GM12878 (cell line): ENCODE data around the gene PDE6C. TPM values are rescaled to one million over a fixed set of nuclear protein-coding genes. Genes with fewer than 3 reads are reported as not detected.
A peak's percentile ranks its signal among the peaks of the same experiment; 100 is the strongest.

Source experiments
- ATAC-seq: fragments of 200-7000 bp; cut with Tn5 transposase; 3 replicates; pipeline ENCODE4 v1.9.1; 2020; ENCODE audit warnings: mild to moderate bottlenecking, moderate library complexity
- BruUV-seq: library from RNA; stranded (reverse); fragments of 400-500 nt; replicated peaks from 2 replicates; lab custom pipeline; 2021; lab: Mats Ljungman, UMichigan
- CTCF ChIA-PET: fragments of 300-600 bp; sonication (Branson Sonifier 250); formaldehyde crosslinking; extraction: SDS; loops from one replicate; lab custom pipeline; 2021; ENCODE audit warnings: inconsistent platforms; lab: Yijun Ruan, JAX
- POLR2A ChIA-PET: fragments of 350-600 bp; formaldehyde crosslinking; extraction: SDS; loops from one replicate; lab custom pipeline; 2021; ENCODE audit warnings: inconsistent platforms; lab: Charles Lee
- RAD21 ChIA-PET: fragments of 300-600 bp; sonication (Branson Sonifier 250); formaldehyde crosslinking; loops from one replicate; lab custom pipeline; 2023; ENCODE audit warnings: antibody characterized with exemption; ENCODE audit not compliant: unreplicated experiment; lab: Charles Lee
- SMC1A ChIA-PET: fragments of 300-600 bp; sonication (Branson Sonifier 250); formaldehyde crosslinking; loops from one replicate; lab custom pipeline; 2023; ENCODE audit not compliant: unreplicated experiment, uncharacterized antibody; lab: Charles Lee
- DNase-seq: peaks from one replicate; pipeline ENCODE4 v3.0.0-alpha.2; 2011; ENCODE audit warnings: low read depth, low spot score
- FAIRE-seq: peaks from 3 replicates; lab custom pipeline; 2011; peaks lifted over from hg19 to GRCh38; lab: Jason Lieb, UNC
- H2AFZ ChIP-seq: 2 replicates; pipeline ENCODE4 v1.6.0; 2011; ENCODE audit warnings: low read depth, low read length, control low read depth; ENCODE audit not compliant: control insufficient read depth
- H3K27ac ChIP-seq: 2 replicates; pipeline ENCODE4 v1.5.1; 2011; ENCODE audit warnings: control low read depth; ENCODE audit not compliant: control insufficient read depth, insufficient read depth
- H3K27me3 ChIP-seq, 2 experiments: replicated peaks in 1 of 2; 2 replicates each; pipeline versions ENCODE4 v1.6.0 to v1.6.1; 2011; ENCODE audit warnings: low read length in 1 of 2; ENCODE audit not compliant: control insufficient read depth in 2 of 2, insufficient read depth in 2 of 2
- H3K36me3 ChIP-seq, 2 experiments: 2 replicates each; pipeline ENCODE4 v1.5.1; 2011; ENCODE audit warnings: low read length in 1 of 2; ENCODE audit not compliant: control insufficient read depth in 2 of 2, insufficient read depth in 2 of 2
- H3K4me1 ChIP-seq: 2 replicates; pipeline ENCODE4 v1.6.1; 2011; ENCODE audit warnings: mild to moderate bottlenecking, low read length, moderate library complexity, mixed read lengths; ENCODE audit not compliant: control insufficient read depth, insufficient read depth
- H3K4me2 ChIP-seq: 2 replicates; pipeline ENCODE4 v1.6.0; 2011; ENCODE audit warnings: control low read depth; ENCODE audit not compliant: control insufficient read depth, insufficient read depth
- H3K4me3 ChIP-seq: fragments of 200-600 bp; sonication (generic); 2 replicates; pipeline ENCODE4 v1.5.1; 2016
- H3K79me2 ChIP-seq: 2 replicates; pipeline ENCODE4 v1.6.0; 2011; ENCODE audit warnings: low read length; ENCODE audit not compliant: control insufficient read depth, insufficient read depth
- H3K9ac ChIP-seq: 2 replicates; pipeline ENCODE4 v1.8.0; 2011; ENCODE audit warnings: low read length, control low read depth, mixed read lengths; ENCODE audit not compliant: control insufficient read depth, insufficient read depth
- H3K9me3 ChIP-seq: replicated peaks from 3 replicates; pipeline ENCODE4 v1.5.1; 2011; ENCODE audit warnings: mild to moderate bottlenecking, low read length; ENCODE audit not compliant: control insufficient read depth, insufficient read depth
- H4K20me1 ChIP-seq: 2 replicates; pipeline ENCODE4 v1.6.0; 2011; ENCODE audit not compliant: control insufficient read depth, insufficient read depth
- ASH2L ChIP-seq: fragments of 300-600, 200-600 bp; sonication (generic); IDR thresholded peaks from 2 replicates; pipeline ENCODE4 v1.6.1; 2017; ENCODE audit warnings: low read depth, mild to moderate bottlenecking, borderline replicate concordance
- ATF7 ChIP-seq: fragments of 450-650 bp; IDR thresholded peaks from 2 replicates; pipeline ENCODE4 v1.6.1; 2016; ENCODE audit warnings: low read depth, mild to moderate bottlenecking
- CTCF ChIP-seq, 3 experiments: IDR thresholded peaks in 2 of 3; conservative IDR thresholded peaks in 1 of 3; 2 replicates each; pipeline ENCODE4 v1.5.1; 2011; ENCODE audit warnings: low read depth in 3 of 3, low read length in 3 of 3, mild to moderate bottlenecking in 3 of 3, control low read depth in 2 of 3, moderate library complexity in 2 of 3, inconsistent platforms in 1 of 3, mixed read lengths in 1 of 3; ENCODE audit not compliant: control insufficient read depth in 2 of 3, insufficient read depth in 1 of 3; ENCODE audit errors: extremely low read depth in 1 of 3
- EP300 ChIP-seq, 2 experiments: fragments of 150-350 bp in 1 of 2; IDR thresholded peaks; 2 replicates each; pipeline ENCODE4 v1.6.1; 2011 to 2012; ENCODE audit warnings: low read depth in 2 of 2, low read length in 2 of 2, borderline replicate concordance in 1 of 2, improper control_type of control experiment in 1 of 2, inconsistent platforms in 1 of 2; ENCODE audit not compliant: control insufficient read depth in 1 of 2
- NBN ChIP-seq: fragments of 450-650 bp; IDR thresholded peaks from 2 replicates; pipeline ENCODE4 v1.6.1; 2016
- NFIC ChIP-seq: IDR thresholded peaks from 2 replicates; pipeline ENCODE4 v1.6.1; 2012; ENCODE audit warnings: low read depth, mild to moderate bottlenecking, inconsistent platforms, low read length, moderate library complexity
- NKRF ChIP-seq: fragments of 450-650 bp; conservative IDR thresholded peaks from 2 replicates; pipeline ENCODE4 v1.6.1; 2017; ENCODE audit warnings: mild to moderate bottlenecking, moderate library complexity
- POLR2AphosphoS5 ChIP-seq: IDR thresholded peaks from 2 replicates; pipeline ENCODE4 v1.6.1; 2011; ENCODE audit warnings: mild to moderate bottlenecking, low read length, inconsistent platforms
- RB1 ChIP-seq: fragments of 450-650 bp; formaldehyde crosslinking; IDR thresholded peaks from 2 replicates; pipeline ENCODE4 v1.6.1; 2017; ENCODE audit warnings: mild to moderate bottlenecking, borderline replicate concordance
- SMC3 ChIP-seq: IDR thresholded peaks from 2 replicates; pipeline ENCODE4 v1.6.1; 2011; ENCODE audit warnings: low read length, improper control_type of control experiment, borderline replicate concordance
- ZNF24 ChIP-seq: fragments of 450-650 bp; IDR thresholded peaks from 2 replicates; pipeline ENCODE4 v1.6.1; 2017; ENCODE audit warnings: antibody characterized with exemption, mild to moderate bottlenecking
- ZNF622 ChIP-seq: fragments of 450-650 bp; IDR thresholded peaks from 2 replicates; pipeline ENCODE4 v1.6.1; 2017; ENCODE audit warnings: mild to moderate bottlenecking, inconsistent platforms
- WGBS: methylation state at CpG from one replicate; pipeline ENCODE4 v1.1.6; 2016; ENCODE audit warnings: low lambda C conversion rate; ENCODE audit not compliant: insufficient replicate concordance, insufficient coverage; ENCODE audit errors: missing lambda C conversion rate; 5-methylcytosine and 5-hydroxymethylcytosine counted together
- in situ Hi-C: fragments of 300-500 bp; cut with MboI; formaldehyde crosslinking; loops from 9 replicates; pipeline ENCODE4 v1.14.3; 2018; ENCODE audit warnings: mixed read lengths
- intact Hi-C: fragments of 100-400 bp; cut with micrococcal nuclease; formaldehyde crosslinking; loops from one replicate; pipeline ENCODE4 v1.14.2; 2022; ENCODE audit not compliant: unreplicated experiment
- polyA plus RNA-seq, 11 experiments: library from polyadenylated mRNA; depleted of rRNA in 4 of 11; unstranded in 6 of 11; stranded (reverse) in 5 of 11; fragments of >200 nt; fragmentation: Nextera tagmentation in 4 of 11; fragmentation: Illumina TruSeq in 1 of 11; extraction: Ambion mirVana in 4 of 11; extraction: Trizol in 1 of 11; gene quantifications; 1 replicate in 1 of 11; 2 replicates in 10 of 11; pipeline versions ENCODE4 v1.2.1 to v1.2.3, GENCODE V29; 2011 to 2016; ENCODE audit warnings: inconsistent platforms in 2 of 11, missing spikeins in 2 of 11, low read depth in 1 of 11
- total RNA-seq, 4 experiments: library from RNA; depleted of rRNA in 3 of 4; stranded (reverse); fragments of >200 nt in 3 of 4; fragmentation: Illumina TruSeq in 1 of 4; extraction: Trizol in 1 of 4; gene quantifications; 2 replicates each; pipeline versions ENCODE4 v1.2.1 to v1.2.3, GENCODE V29; 2013 to 2021

PDE6C gene
- total and polyA plus RNA-seq, 10 of the 15 experiments (the other 5 are each of a cell fraction or from before 2014, with no cell fraction given): not detected

- Histone ChIP-seq H3K4me3 (peak overlapping the region; percentile 87), H3K4me2 (peak overlapping the region; percentile 89), H3K9ac (peak overlapping the region; percentile 57), H3K79me2 (peaks cover 5% of the 10 kb centered on the region), H3K27me3 (no peaks in the 10 kb centered on the region), H3K36me3 (no peaks in the 10 kb centered on the region; a peak in 1 of 4 replicates), H3K9me3 (no peaks in the 10 kb centered on the region), H3K27ac (peak overlapping the region; percentile 49), H4K20me1 (no peaks in the 10 kb centered on the region), H3K4me1 (no peaks in the 10 kb centered on the region), H2AFZ (peak overlapping the region; percentile 83)
- DNase-seq (no peak), ATAC-seq (peak; percentile 7; the same call in 1 of the 3 replicates), FAIRE-seq (no peak)
- intact Hi-C loops (loop anchor here (5.0 kb wide), 2 partner anchors 39 to 54 kb away; partner anchors contain the start of gene LGI1), in situ Hi-C loops (loop anchor here (5.0 kb wide), 1 partner anchor 109 kb away; no protein-coding TSS in a partner anchor)
- CTCF ChIA-PET: interaction anchor here (0.7 to 4.3 kb wide), 12 partner anchors 12 to 191 kb away, joined by 3 to 46 read pairs (median 4); no protein-coding TSS in a partner anchor
- TSS peak; percentile 92 for BruUV-seq
- RAD21 ChIA-PET: interaction anchor here (0.6 to 3.5 kb wide), 8 partner anchors 10 to 326 kb away, joined by 3 to 18 read pairs (median 6); no protein-coding TSS in a partner anchor
- POLR2A ChIA-PET: interaction anchor here (0.7 to 0.8 kb wide), 2 partner anchors 13 to 699 kb away, joined by 3 read pairs; partner anchors contain the start of gene TBC1D12
- SMC1A ChIA-PET: interaction anchor here (0.8 to 4.6 kb wide), 15 partner anchors 9 to 617 kb away, joined by 3 to 36 read pairs (median 3); partner anchors contain the start of genes LGI1 and SLC35G1
- TF ChIP-seq SMC3: no peak
- TF ChIP-seq NFIC: 0 out of 2 replicates have a peak, but pooled peaks have one; percentile 5
- 0% methylated on average over 12 of the region's 12 CpGs for WGBS
Measured at GRCh38 chr10:93703066-93703465, 90.7 kb downstream of the PDE6C start.

- in situ Hi-C loops: loop anchor here (5.0 kb wide), 1 partner anchor 108 kb away; no protein-coding TSS in a partner anchor
- RAD21 ChIA-PET: no interaction called here
- TF ChIP-seq ATF7: no peak
- TF ChIP-seq ZNF622: no peak
- TF ChIP-seq ASH2L: no peak
- no peak for TF ChIP-seq RB1
- TF ChIP-seq POLR2AphosphoS5: no peak
- TF ChIP-seq EP300 (IDR thresholded peaks at IDR 0.05; ENCODE audit: borderline replicate concordance in 1 of 2, control insufficient read depth in 1 of 2, low read depth in 2 of 2, low read length in 2 of 2): no peak
- no peak for TF ChIP-seq NKRF
- TF ChIP-seq ZNF24: no peak
- TF ChIP-seq CTCF (IDR thresholded peaks at IDR 0.05 in 2 of 3, conservative IDR thresholded peaks at IDR 0.05 in 1 of 3; ENCODE audit: control insufficient read depth in 2 of 3, extremely low read depth in 1 of 3, insufficient read depth in 1 of 3, low read depth in 3 of 3, low read length in 3 of 3): no peak
- TF ChIP-seq NBN: no peak
Measured at GRCh38 chr10:93703841-93704240, 91.5 kb downstream of the PDE6C start.

More at GRCh38 chr10:93703841-93704240, 91.5 kb downstream of the PDE6C start:
- H3K27ac ChIP-seq: no peak overlapping the region
- DNase-seq (no peak), ATAC-seq (no peak), FAIRE-seq (no peak)
- 0% methylated on average over 1 of the region's 1 CpG for WGBS
- H2AFZ ChIP-seq: peak overlapping the region; percentile 83
- CTCF ChIA-PET: interaction anchor here (0.8 to 1.0 kb wide), 2 partner anchors 9 to 111 kb away, joined by 3 read pairs; no protein-coding TSS in a partner anchor
- POLR2A ChIA-PET: interaction anchor here (1.1 kb wide), 1 partner anchor 10 kb away, joined by 3 read pairs; no protein-coding TSS in a partner anchor
- no peak overlapping the region for H3K4me2 ChIP-seq
- H3K9me3 ChIP-seq: no peaks in the 10 kb centered on the region
- H3K9ac ChIP-seq: no peak overlapping the region
- intact Hi-C loops: loop anchor here (5.0 kb wide), 2 partner anchors 38 to 53 kb away; partner anchors contain the start of gene LGI1
- SMC1A ChIA-PET: interaction anchor here (3.3 to 4.6 kb wide), 2 partner anchors 15 to 111 kb away, joined by 24 to 36 read pairs; no protein-coding TSS in a partner anchor
- H4K20me1 ChIP-seq: no peaks in the 10 kb centered on the region
- BruUV-seq: no TSS peak
- no peak overlapping the region for H3K4me3 ChIP-seq
- H3K27me3 ChIP-seq: no peaks in the 10 kb centered on the region
- H3K4me1 ChIP-seq: no peaks in the 10 kb centered on the region
- peaks cover 5% of the 10 kb centered on the region for H3K79me2 ChIP-seq
- H3K36me3 ChIP-seq: no peaks in the 10 kb centered on the region; a peak in 1 of 4 replicates
